ENCODE results near the gene OLFML2A. TPM values are rescaled to one million over a fixed set of nuclear protein-coding genes. Genes with fewer than 3 reads are reported as not detected.

The OLFML2A gene
- total and polyA plus RNA-seq, 2 of the 4 experiments (the other 2 are of a cell fraction): 2.0 to 5.9 TPM

DNA sequence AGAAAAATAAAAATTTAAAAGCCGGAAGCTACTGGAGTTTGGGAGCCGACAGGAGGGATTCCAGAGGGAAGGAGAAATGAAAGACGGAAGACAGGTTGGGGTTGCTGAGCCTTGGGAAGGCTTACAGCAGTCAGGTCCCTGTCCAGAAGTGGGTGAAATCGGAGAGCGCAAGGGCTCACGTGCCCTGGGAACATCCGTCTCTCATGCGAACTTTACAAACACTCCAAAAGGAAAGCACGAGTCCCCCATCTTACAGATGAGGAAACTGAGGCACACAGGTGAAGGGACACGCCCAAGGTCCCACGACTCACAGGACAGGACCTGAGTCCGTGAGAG is 347 bp upstream of the OLFML2A start:
- Histone ChIP-seq H3K27me3 (ENCODE audit: control insufficient read depth, insufficient read depth, low read length) (peaks cover 3% of the 10 kb centered on the region; the same call in 1 of the 2 replicates), H2AK9ac (replicated peaks; ENCODE audit: low read depth, low read length, poor library complexity) (peak overlapping the region; percentile 75), H3K27ac (ENCODE audit: insufficient read depth, low read length) (no peak overlapping the region), H2BK20ac (ENCODE audit: low read depth, low read length) (peak overlapping the region; percentile 63; the same call in 1 of the 2 replicates), H4K5ac (ENCODE audit: low read depth, low read length) (peak overlapping the region; percentile 61), H2AK5ac (ENCODE audit: low read depth, low read length) (peak overlapping the region; percentile 80), H3K4me3 (ENCODE audit: insufficient read depth, low read depth, low read length) (peak overlapping the region; percentile 78), H3K23ac (ENCODE audit: low read depth, low read length) (peak overlapping the region; percentile 86; the same call in 1 of the 2 replicates), H2BK120ac (ENCODE audit: low read depth, low read length) (peak overlapping the region; percentile 75), H3K4ac (ENCODE audit: low read depth, low read length) (peak overlapping the region; percentile 84), H3K9me1 (ENCODE audit: insufficient read depth, low read length) (0 out of 2 replicates have a peak, but pooled peaks cover 4% of the 10 kb centered on the region), H4K91ac (ENCODE audit: insufficient read depth, low read depth, low read length) (peak overlapping the region; percentile 39; the same call in 1 of the 2 replicates), H3K36me3 (ENCODE audit: control insufficient read depth, insufficient read depth, low read length) (no peaks in the 10 kb centered on the region), H2BK15ac (ENCODE audit: low read depth, low read length) (peak overlapping the region; percentile 76; the same call in 2 of the 3 replicates), H3K9me3 (ENCODE audit: control insufficient read depth, insufficient read depth, low read length) (no peaks in the 10 kb centered on the region), H3K9ac (ENCODE audit: low read depth, low read length) (peak overlapping the region; percentile 58), H4K8ac (ENCODE audit: low read depth in 2 of 2, low read length in 2 of 2) (peak overlapping the region in 1 of 2 experiments; percentile 82; a peak in 1 of 4 replicates), H3K79me1 (ENCODE audit: low read depth in 1 of 2, low read length in 2 of 2) (no peaks in the 10 kb centered on the region), H3K56ac (ENCODE audit: extremely low read depth, insufficient read depth, low read length) (no peak overlapping the region), H3K18ac (ENCODE audit: low read depth, low read length) (peak overlapping the region; percentile 40; the same call in 1 of the 2 replicates), H4K20me1 (ENCODE audit: insufficient read depth, low read length) (no peaks in the 10 kb centered on the region; the same call in 1 of the 2 replicates), H3K14ac (replicated peaks; ENCODE audit: low read depth, low read length) (no peak overlapping the region), H3K4me1 (ENCODE audit: control insufficient read depth, insufficient read depth, low read length) (peaks cover 20% of the 10 kb centered on the region), H2BK5ac (ENCODE audit: low read depth, low read length, poor library complexity, severe bottlenecking) (no peak overlapping the region), H2AFZ (replicated peaks; ENCODE audit: low read length, poor library complexity) (peak overlapping the region; percentile 93), H3K4me2 (ENCODE audit: low read depth, low read length) (peak overlapping the region; percentile 94)
- POLR2A ChIA-PET (ENCODE audit: unreplicated experiment): interaction anchor here (1.3 kb wide), 1 partner anchor 76 kb away, joined by 4 read pairs; no protein-coding TSS in a partner anchor
- dilution Hi-C loops (cut with HindIII; ENCODE audit: low sequenced_read_pairs, unreplicated experiment): no loop called here
- TF ChIP-seq, protein P1, sequence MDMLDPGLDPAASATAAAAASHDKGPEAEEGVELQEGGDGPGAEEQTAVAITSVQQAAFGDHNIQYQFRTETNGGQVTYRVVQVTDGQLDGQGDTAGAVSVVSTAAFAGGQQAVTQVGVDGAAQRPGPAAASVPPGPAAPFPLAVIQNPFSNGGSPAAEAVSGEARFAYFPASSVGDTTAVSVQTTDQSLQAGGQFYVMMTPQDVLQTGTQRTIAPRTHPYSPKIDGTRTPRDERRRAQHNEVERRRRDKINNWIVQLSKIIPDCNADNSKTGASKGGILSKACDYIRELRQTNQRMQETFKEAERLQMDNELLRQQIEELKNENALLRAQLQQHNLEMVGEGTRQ (IDR thresholded peaks at IDR 0.05; ENCODE audit: low read depth, low read length): no peak
- no peak for TF ChIP-seq MXI1 (IDR thresholded peaks at IDR 0.05; ENCODE audit: borderline replicate concordance, low read depth, low read length)
- no peak for TF ChIP-seq BHLHE40 (IDR thresholded peaks at IDR 0.05; ENCODE audit: low read depth, low read length)
- no peak for TF ChIP-seq MAZ (IDR thresholded peaks at IDR 0.05; ENCODE audit: borderline replicate concordance, low read depth, low read length)
- no TSS peak for BruUV-seq (replicated peaks)
- CTCF ChIA-PET: interaction anchor here (0.6 to 9.5 kb wide), 7 partner anchors 19 to 159 kb away, joined by 3 to 165 read pairs (median 5); partner anchors contain the start of gene WDR38
- WGBS, 2 experiments (ENCODE audit: extremely low coverage in 2 of 2, insufficient read length in 1 of 2): 38% methylated on average over 6 of the region's 12 CpGs; no CpG with 5 or more reads in 1 of the 2 experiments
- intact Hi-C loops (cut with micrococcal nuclease): no loop called here
- ATAC-seq (ENCODE audit: low read depth): no peak
- in situ Hi-C loops (cut with MboI; ENCODE audit: low sequenced_read_pairs): loop anchor here (10.0 kb wide), 1 partner anchor 368 kb away; the partner anchor contains the start of gene SCAI
- no peak for DNase-seq
